GM12872 (cell line): ENCODE data around the gene GLYR1.

Experiments used
- TF ChIP-seq, protein P1 (sequence below): IDR thresholded peaks from 3 replicates; pipeline ENCODE4 v1.5.1; 2011; ENCODE audit warnings: low read depth, mild to moderate bottlenecking, low read length, moderate library complexity; ENCODE audit not compliant: insufficient read depth

Gene GLYR1

DNA sequence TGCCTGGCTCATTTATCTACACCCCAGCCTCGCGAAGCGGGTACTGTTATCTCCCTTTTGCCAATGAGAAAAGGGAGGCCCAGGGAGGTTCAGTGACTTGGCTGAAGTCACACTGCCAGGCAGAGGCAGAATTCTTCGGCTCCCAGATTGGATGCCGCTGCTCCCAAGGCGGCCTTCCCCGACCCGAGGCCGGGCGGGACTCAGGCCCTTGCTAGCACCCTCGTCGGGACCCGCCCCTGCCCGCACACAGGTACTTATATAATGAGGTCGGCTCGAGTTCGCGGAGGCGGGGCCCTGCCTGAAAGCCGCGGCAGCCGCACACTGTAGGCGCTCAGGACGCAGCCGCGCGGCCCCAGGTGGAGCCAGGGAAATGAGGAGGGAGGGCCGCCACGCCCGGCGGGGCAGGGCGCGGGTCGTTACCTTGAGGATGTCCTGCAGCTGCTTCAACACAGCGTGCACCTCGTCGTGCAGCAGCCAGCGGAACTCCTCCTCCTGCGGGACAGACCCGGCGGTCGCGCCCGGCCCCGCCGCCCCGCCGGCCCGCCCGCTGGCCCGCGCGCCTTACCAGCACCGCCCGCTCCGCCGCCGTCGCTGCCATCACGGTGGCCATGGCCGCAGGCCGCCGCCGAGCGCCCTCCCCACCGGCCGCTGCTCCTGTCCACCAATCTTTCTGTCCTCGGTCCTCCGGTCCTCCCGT is 45.0 kb downstream of the GLYR1 start, which contains the start of gene ROGDI:
Gene ROGDI (minus strand): TSS at position 672 of the 697 bp plus-strand sequence. CDS start 62 bp downstream, at position 610.
- TF ChIP-seq, protein P1, sequence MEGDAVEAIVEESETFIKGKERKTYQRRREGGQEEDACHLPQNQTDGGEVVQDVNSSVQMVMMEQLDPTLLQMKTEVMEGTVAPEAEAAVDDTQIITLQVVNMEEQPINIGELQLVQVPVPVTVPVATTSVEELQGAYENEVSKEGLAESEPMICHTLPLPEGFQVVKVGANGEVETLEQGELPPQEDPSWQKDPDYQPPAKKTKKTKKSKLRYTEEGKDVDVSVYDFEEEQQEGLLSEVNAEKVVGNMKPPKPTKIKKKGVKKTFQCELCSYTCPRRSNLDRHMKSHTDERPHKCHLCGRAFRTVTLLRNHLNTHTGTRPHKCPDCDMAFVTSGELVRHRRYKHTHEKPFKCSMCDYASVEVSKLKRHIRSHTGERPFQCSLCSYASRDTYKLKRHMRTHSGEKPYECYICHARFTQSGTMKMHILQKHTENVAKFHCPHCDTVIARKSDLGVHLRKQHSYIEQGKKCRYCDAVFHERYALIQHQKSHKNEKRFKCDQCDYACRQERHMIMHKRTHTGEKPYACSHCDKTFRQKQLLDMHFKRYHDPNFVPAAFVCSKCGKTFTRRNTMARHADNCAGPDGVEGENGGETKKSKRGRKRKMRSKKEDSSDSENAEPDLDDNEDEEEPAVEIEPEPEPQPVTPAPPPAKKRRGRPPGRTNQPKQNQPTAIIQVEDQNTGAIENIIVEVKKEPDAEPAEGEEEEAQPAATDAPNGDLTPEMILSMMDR, result no peak

DNA sequence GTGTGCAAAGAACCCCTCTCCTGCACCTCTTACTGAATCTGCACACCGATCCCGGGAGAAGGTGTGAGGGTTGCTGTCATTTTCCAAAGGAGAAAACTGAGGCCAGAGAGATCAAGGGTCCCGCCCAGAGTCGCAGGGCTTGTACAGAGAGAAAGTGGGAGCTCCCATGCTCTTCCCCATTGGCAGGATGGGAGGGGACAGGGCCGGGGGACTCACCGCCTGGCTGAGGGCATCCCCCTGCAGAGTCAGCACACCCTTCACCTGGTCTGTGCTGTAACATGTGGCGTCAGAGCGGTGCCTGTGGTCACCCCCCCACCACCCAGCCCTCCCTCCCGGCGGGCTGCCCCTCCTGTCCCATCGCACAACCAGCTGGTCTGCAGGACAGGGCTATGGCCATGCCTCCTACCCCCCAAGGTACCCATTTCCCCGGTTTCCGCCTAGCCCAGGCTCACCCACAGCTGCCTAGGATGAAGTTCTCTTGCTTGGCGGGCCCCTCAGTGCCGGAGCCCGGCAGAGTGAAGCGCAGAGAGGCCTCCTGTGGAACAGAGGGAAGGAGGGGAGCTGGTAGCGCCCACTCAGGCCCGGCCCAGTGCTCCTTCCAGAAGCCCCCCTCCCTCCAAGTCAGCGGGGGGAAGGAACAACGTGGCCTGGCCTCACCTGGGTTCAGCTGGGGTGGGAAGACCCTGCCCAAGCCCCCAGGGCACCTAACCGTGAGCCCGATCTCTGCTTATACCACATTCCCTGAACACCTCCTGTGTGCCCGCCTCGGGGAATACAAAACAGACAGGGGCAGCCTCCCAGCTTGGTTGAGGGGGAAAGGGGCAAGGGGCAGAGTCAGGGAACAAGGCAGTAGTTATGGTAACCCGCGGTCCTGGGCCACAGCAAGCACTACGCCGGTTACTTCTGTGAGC is 45.8 kb downstream of the GLYR1 start:
- TF ChIP-seq, protein P1, result no peak

DNA sequence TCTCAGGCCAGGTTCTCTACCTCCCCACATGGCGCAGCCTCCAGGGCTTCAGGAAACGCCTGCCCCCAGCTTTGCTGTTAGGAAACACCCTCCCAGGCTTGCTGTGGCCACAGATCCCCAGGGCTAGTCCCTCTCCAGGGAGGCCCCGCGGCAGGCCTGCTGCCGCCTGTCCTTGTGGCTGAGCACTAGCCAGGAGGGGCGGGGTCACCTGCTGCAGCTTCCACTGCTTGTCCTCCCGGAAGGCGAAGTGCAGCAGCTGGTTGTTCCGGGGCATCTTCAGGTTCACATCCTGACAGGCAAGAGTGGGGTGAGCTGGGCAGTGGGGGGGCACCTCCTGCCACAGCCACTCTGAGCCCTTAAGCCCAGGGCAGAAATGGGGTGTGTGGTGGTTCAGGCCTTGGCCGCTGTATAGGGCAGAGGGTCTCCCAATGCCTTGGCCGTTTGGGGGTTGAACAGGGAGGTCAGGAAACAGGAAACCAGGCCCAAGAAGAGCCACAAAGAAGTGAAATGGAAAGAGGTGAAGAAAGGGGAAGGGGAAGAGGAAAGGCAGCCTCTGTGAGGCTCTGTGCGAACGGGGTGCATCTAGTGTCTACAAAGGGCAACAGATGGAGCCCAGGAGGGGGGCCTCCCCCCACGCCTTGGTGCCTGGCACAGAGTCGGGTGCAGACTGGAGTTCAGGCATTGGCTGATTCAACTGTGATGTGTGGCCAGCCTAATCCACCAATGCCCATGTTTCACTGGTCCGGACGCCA is 46.6 kb downstream of the GLYR1 start:
- TF ChIP-seq, protein P1, result no peak

DNA sequence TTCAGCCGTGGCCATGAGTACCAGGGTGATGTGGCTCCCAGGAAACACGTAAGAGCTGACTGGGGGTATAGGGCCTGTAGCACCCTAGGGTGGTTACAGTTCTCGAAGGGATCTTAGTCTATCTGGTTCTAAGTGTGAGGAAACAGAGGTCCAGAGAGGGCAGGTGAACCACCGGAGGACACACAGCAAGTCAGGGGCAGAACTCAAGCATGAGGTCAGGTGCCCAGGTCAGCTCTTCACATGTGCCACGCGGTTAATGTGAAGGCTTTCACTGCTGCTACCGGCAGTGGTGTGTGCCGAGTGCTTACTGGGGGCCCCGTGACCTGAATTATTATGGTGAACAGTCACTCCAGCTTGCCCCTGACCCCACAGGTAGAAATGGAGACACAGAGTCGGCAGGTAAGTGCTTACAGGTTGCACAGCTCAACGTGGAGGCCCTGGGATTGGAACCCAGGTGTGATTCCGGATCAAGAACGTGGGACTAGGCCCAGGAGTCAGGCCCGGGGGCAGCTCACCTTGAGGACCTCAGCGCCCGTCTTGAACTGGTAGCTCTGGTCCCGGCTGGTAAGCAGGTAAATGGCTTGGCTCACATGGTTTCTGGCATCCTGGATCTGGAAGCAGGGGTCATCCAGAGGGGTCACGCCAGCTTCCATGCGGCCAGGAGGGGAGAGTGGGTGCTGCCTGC is 47.8 kb downstream of the GLYR1 start:
- TF ChIP-seq, protein P1, result no peak

DNA sequence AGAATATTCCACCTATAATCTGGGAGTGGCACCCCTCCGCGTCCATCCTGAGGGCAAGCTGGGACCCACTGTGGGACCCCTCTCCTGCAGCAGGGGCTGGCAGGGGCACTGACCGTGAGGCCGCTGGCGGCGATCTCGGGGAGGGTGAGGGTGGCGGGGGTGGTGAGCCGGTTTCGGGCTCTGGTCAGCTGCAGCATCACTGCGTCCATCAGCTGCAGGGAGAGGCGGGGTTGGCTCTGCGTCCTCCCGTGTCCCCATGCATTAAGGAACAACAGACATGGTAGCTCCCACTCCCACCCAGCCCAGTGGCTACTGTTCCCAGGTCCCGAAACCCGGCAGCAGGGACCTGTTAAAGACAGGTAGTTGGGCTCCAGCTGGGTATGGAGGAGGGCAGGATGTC is 48.6 kb downstream of the GLYR1 start:
- TF ChIP-seq, protein P1, result no peak

DNA sequence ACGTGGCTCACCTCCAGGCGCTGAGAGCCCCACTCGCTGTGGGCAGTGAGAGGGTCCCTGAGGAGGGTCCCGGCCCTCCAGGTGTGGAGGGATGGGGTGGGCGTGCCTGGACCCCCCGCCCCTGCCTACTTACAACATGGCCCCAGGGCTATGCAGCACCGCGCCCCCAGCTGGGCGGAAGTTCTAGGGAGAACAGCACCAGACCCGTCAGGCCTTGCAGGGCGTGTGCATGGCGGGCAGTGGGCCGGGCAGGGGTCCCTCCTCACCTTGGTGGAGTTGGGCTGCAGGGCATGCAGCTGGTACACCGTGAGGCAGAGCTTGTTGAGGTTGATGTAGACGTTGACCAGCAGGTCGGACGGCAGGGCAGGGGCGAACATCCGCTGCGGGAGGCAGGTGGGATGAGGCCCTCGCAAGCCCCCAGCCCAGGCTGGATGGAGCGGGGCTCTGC is 49.3 kb downstream of the GLYR1 start:
- TF ChIP-seq, protein P1, result no peak
